HG03520 (cell line): ENCODE measurements around the gene C11orf86.
"Not testable (repeated sequence)": the region's sequence is repeated elsewhere in the genome, so short reads cannot be mapped to it uniquely, and the experiment has no call there.

ENCODE experiments used
- ATAC-seq: cut with Tn5 transposase; IDR thresholded peaks from one replicate; pipeline ENCODE4 v1.9.1; 2021; ENCODE audit warnings: mild to moderate bottlenecking, moderate library complexity; ENCODE audit not compliant: unreplicated experiment

C11orf86 gene

GRCh38 chr11:66974724-66975404, at the start of gene C11orf86:
Gene C11orf86 (plus strand): TSS chr11:66975304. CDS start chr11:66975363, 59 bp downstream.
- no peak for ATAC-seq

- no peak for ATAC-seq
Measured at GRCh38 chr11:66929753-66930152, 45.4 kb upstream of the C11orf86 start.

GRCh38 chr11:66932543-66932942, 42.6 kb upstream of the C11orf86 start:
- ATAC-seq, result no peak

- ATAC-seq, result no peak
Measured at GRCh38 chr11:66933531-66933930, 41.6 kb upstream of the C11orf86 start.

GRCh38 chr11:66934950-66935779, 39.9 kb upstream of the C11orf86 start:
- ATAC-seq, result no peak

GRCh38 chr11:66936311-66936711, 38.8 kb upstream of the C11orf86 start:
- no peak for ATAC-seq

GRCh38 chr11:66937193-66937733, 37.8 kb upstream of the C11orf86 start:
- ATAC-seq, result no peak

GRCh38 chr11:66938582-66939135, 36.4 kb upstream of the C11orf86 start:
- ATAC-seq, result no peak

GRCh38 chr11:66950112-66950535, 25.0 kb upstream of the C11orf86 start:
- ATAC-seq, result no peak

GRCh38 chr11:66951135-66951534, 24.0 kb upstream of the C11orf86 start:
- no peak for ATAC-seq

GRCh38 chr11:66951927-66952337, 23.2 kb upstream of the C11orf86 start:
- ATAC-seq, result no peak

- ATAC-seq, result no peak
Measured at GRCh38 chr11:66953081-66953833, 21.8 kb upstream of the C11orf86 start.

GRCh38 chr11:66956689-66957290, 18.3 kb upstream of the C11orf86 start:
- no peak for ATAC-seq

- ATAC-seq, result no peak
Measured at GRCh38 chr11:66957971-66958231, 17.2 kb upstream of the C11orf86 start.

GRCh38 chr11:66958232-66958955, 16.7 kb upstream of the C11orf86 start, which contains the start of gene PC:
Gene PC (minus strand): TSS chr11:66958383. CDS start chr11:66872159, 86,224 bp downstream.
- peak; percentile 95 for ATAC-seq

- no peak for ATAC-seq
Measured at GRCh38 chr11:66958956-66959274, 16.2 kb upstream of the C11orf86 start.

- ATAC-seq, result not testable (repeated sequence)
Measured at GRCh38 chr11:66961691-66962213, 13.4 kb upstream of the C11orf86 start.

- no peak for ATAC-seq
Measured at GRCh38 chr11:66962247-66962646, 12.9 kb upstream of the C11orf86 start.

- no peak for ATAC-seq
Measured at GRCh38 chr11:66962801-66963200, 12.3 kb upstream of the C11orf86 start.

- ATAC-seq, result no peak
Measured at GRCh38 chr11:66964495-66964894, 10.6 kb upstream of the C11orf86 start.
